ENCODE data around the gene RFNG.

- TF ChIP-seq SUZ12 (IDR thresholded peaks at IDR 0.05; ENCODE audit: extremely low read depth, insufficient read depth, insufficient read length) (no peak), YY1 (IDR thresholded peaks at IDR 0.05; ENCODE audit: insufficient read depth, insufficient read length) (no peak)
Measured at GRCh38 chr17:82003411-82004381, 47.9 kb downstream of the RFNG start.
